CD4-positive, CD25-positive, alpha-beta regulatory T cell (primary cell): Measurements from ENCODE around the gene PRKCG. TPM values are rescaled to one million over a fixed set of nuclear protein-coding genes. Genes with fewer than 3 reads are reported as not detected.
"Not testable (repeated sequence)": the region's sequence is repeated elsewhere in the genome, so short reads cannot be mapped to it uniquely, and the experiment has no call there.

Experiments used
- ATAC-seq, 2 donors: fragments of 150-1000 bp; cut with Tn5 transposase; one replicate each; pipeline ENCODE4 v1.10.0; 2021; ENCODE audit warnings: low read depth in 2 of 2, moderate number of reproducible peaks in 2 of 2, moderate library complexity in 1 of 2
- DNase-seq, 3 donors: peaks; one replicate each; pipeline versions ENCODE4 v3.0.0 to v3.0.0-alpha.2; 2012 to 2022; ENCODE audit warnings: mixed read lengths in 1 of 3
- H3K27ac ChIP-seq: one replicate; pipeline ENCODE4 v1.7.0; 2013; ENCODE audit warnings: mild to moderate bottlenecking, low read length; ENCODE audit not compliant: insufficient read depth, poor library complexity, severe bottlenecking
- H3K27me3 ChIP-seq: one replicate; pipeline ENCODE4 v1.7.0; 2013; ENCODE audit warnings: low read length; ENCODE audit not compliant: control insufficient read depth, insufficient read depth
- H3K36me3 ChIP-seq: one replicate; pipeline ENCODE4 v1.7.0; 2013; ENCODE audit warnings: mild to moderate bottlenecking, low read length, moderate library complexity; ENCODE audit not compliant: control insufficient read depth, insufficient read depth
- H3K4me1 ChIP-seq: 2 replicates; pipeline ENCODE4 v1.7.0; 2013; ENCODE audit warnings: mild to moderate bottlenecking, low read length; ENCODE audit not compliant: insufficient read depth, control insufficient read depth, poor library complexity, severe bottlenecking
- H3K4me3 ChIP-seq: one replicate; pipeline ENCODE4 v1.7.0; 2013; ENCODE audit warnings: low read depth, mild to moderate bottlenecking, low read length, moderate library complexity
- H3K9me3 ChIP-seq, 2 experiments: 1 replicate in 1 of 2; 2 replicates in 1 of 2; pipeline ENCODE4 v1.7.0; 2013; ENCODE audit warnings: low read length in 2 of 2, mild to moderate bottlenecking in 1 of 2, moderate library complexity in 1 of 2; ENCODE audit not compliant: control insufficient read depth in 2 of 2
- H3K27ac Mint-ChIP-seq, 3 donors: one replicate each; pipeline ENCODE4 v1.8.0; 2020 to 2022; ENCODE audit warnings: mild to moderate bottlenecking in 3 of 3, mixed read lengths in 3 of 3, moderate library complexity in 2 of 3
- H3K27me3 Mint-ChIP-seq: one replicate; pipeline ENCODE4 v1.8.0; 2022; ENCODE audit warnings: mild to moderate bottlenecking, mixed read lengths
- H3K36me3 Mint-ChIP-seq: one replicate; pipeline ENCODE4 v1.8.0; 2020; ENCODE audit warnings: mixed read lengths
- H3K4me1 Mint-ChIP-seq, 4 donors: one replicate each; pipeline ENCODE4 v1.8.0; 2020 to 2022; ENCODE audit warnings: mixed read lengths in 4 of 4, mild to moderate bottlenecking in 1 of 4
- H3K4me3 Mint-ChIP-seq, 4 donors: one replicate each; pipeline ENCODE4 v1.8.0; 2020 to 2022; ENCODE audit warnings: mild to moderate bottlenecking in 4 of 4, mixed read lengths in 4 of 4, moderate library complexity in 3 of 4
- H3K9me3 Mint-ChIP-seq, 7 donors: one replicate each; pipeline ENCODE4 v1.8.0; 2020 to 2022; ENCODE audit warnings: mixed read lengths in 7 of 7, mild to moderate bottlenecking in 3 of 7, moderate library complexity in 2 of 7
- polyA plus RNA-seq, 4 donors: library from polyadenylated mRNA; unstranded; fragments of 300-500 nt; fragmentation: Illumina TruSeq; gene quantifications; one replicate each; pipeline ENCODE4 v1.2.3, GENCODE V29; 2021
- total RNA-seq: library from RNA; stranded (reverse); gene quantifications from one replicate; pipeline ENCODE4 v1.2.3, GENCODE V29; 2022

PRKCG gene
- not detected for total RNA-seq
- not detected for polyA plus RNA-seq

GRCh38 chr19:53881482-53882390 is at the start of gene PRKCG:
PRKCG (plus strand) TSS chr19:53882197; CDS start chr19:53882495, 298 bp downstream.
- no peak within 1 kb of the TSS for H3K27ac ChIP-seq
- H3K9me3 ChIP-seq: no peaks in the 10 kb centered on the region
- peak within 1 kb of the TSS; percentile 43 for H3K4me3 ChIP-seq
- H3K36me3 ChIP-seq: no peaks in the 10 kb centered on the region
- Mint-ChIP-seq H3K4me1 (peaks cover 13 to 37% (median 17%) of the 10 kb centered on the region in 4 donors), H3K36me3 (peaks cover 8% of the 10 kb centered on the region), H3K9me3 (peaks cover 0 to 2% (median 0%) of the 10 kb centered on the region in 7 donors), H3K4me3 (peak within 1 kb of the TSS in 2 of 4 donors; percentile 52 to 77), H3K27ac (no peak within 1 kb of the TSS), H3K27me3 (peaks cover 45% of the 10 kb centered on the region)
- ATAC-seq (peak; percentile 36 to 52), DNase-seq (peak; percentile 46 to 69 (median 62))
- H3K4me1 ChIP-seq: peaks cover 46% of the 10 kb centered on the region
- peaks cover 31% of the 10 kb centered on the region for H3K27me3 ChIP-seq

GRCh38 chr19:53832861-53833260 is 49.1 kb upstream of the PRKCG start:
- H3K9me3 ChIP-seq, H3K27ac ChIP-seq, H3K4me3 ChIP-seq, H3K27ac Mint-ChIP-seq, DNase-seq, H3K9me3 Mint-ChIP-seq, H3K4me1 ChIP-seq, H3K36me3 Mint-ChIP-seq, H3K27me3 ChIP-seq, H3K4me3 Mint-ChIP-seq, H3K4me1 Mint-ChIP-seq, H3K36me3 ChIP-seq, ATAC-seq: not testable (repeated sequence)
- peaks cover 11% of the 10 kb centered on the region for H3K27me3 Mint-ChIP-seq

- not testable (repeated sequence) for H3K27me3 Mint-ChIP-seq, H3K4me1 Mint-ChIP-seq, ATAC-seq, H3K36me3 Mint-ChIP-seq, H3K27ac ChIP-seq, H3K9me3 ChIP-seq, H3K27ac Mint-ChIP-seq, H3K27me3 ChIP-seq, H3K4me1 ChIP-seq, H3K4me3 ChIP-seq, H3K36me3 ChIP-seq, H3K9me3 Mint-ChIP-seq, H3K4me3 Mint-ChIP-seq, DNase-seq
Observed at GRCh38 chr19:53838446-53838845, 43.6 kb upstream of the PRKCG start.

- H3K4me1 Mint-ChIP-seq, ATAC-seq, H3K36me3 Mint-ChIP-seq, H3K36me3 ChIP-seq, DNase-seq, H3K27ac ChIP-seq, H3K27me3 ChIP-seq, H3K27ac Mint-ChIP-seq, H3K9me3 Mint-ChIP-seq, H3K4me3 ChIP-seq, H3K4me1 ChIP-seq, H3K9me3 ChIP-seq, H3K4me3 Mint-ChIP-seq, H3K27me3 Mint-ChIP-seq: not testable (repeated sequence)
Observed at GRCh38 chr19:53840241-53840640, 41.8 kb upstream of the PRKCG start.

GRCh38 chr19:53840914-53841313 is 41.1 kb upstream of the PRKCG start:
- not testable (repeated sequence) for H3K27me3 ChIP-seq, H3K27ac Mint-ChIP-seq, H3K4me3 Mint-ChIP-seq, ATAC-seq, H3K27me3 Mint-ChIP-seq, H3K4me1 ChIP-seq, H3K9me3 ChIP-seq, H3K36me3 Mint-ChIP-seq, H3K4me1 Mint-ChIP-seq, H3K9me3 Mint-ChIP-seq, DNase-seq, H3K27ac ChIP-seq, H3K4me3 ChIP-seq, H3K36me3 ChIP-seq

- Histone ChIP-seq H3K9me3 (no peaks in the 10 kb centered on the region), H3K27ac (no peak overlapping the region), H3K27me3 (no peaks in the 10 kb centered on the region), H3K4me3 (no peak overlapping the region), H3K4me1 (peaks cover 7% of the 10 kb centered on the region), H3K36me3 (no peaks in the 10 kb centered on the region)
- H3K4me1 Mint-ChIP-seq: peaks cover 0 to 8% (median 4%) of the 10 kb centered on the region in 4 donors
- no peak for ATAC-seq
- H3K27me3 Mint-ChIP-seq: peaks cover 8% of the 10 kb centered on the region
- no peak for DNase-seq
- no peak overlapping the region for H3K4me3 Mint-ChIP-seq
- no peaks in the 10 kb centered on the region for H3K36me3 Mint-ChIP-seq
- H3K9me3 Mint-ChIP-seq: peaks cover 0 to 2% (median 0%) of the 10 kb centered on the region in 7 donors
- no peak overlapping the region for H3K27ac Mint-ChIP-seq
Observed at GRCh38 chr19:53844849-53845246, 37.1 kb upstream of the PRKCG start.

- Mint-ChIP-seq H3K4me3 (no peak overlapping the region), H3K27me3 (peaks cover 12% of the 10 kb centered on the region), H3K4me1 (peaks cover 0 to 6% (median under 1%) of the 10 kb centered on the region in 4 donors), H3K36me3 (no peaks in the 10 kb centered on the region), H3K9me3 (peaks cover 0 to 2% (median 0%) of the 10 kb centered on the region in 7 donors), H3K27ac (no peak overlapping the region)
- Histone ChIP-seq H3K4me1 (peaks cover 7% of the 10 kb centered on the region), H3K36me3 (no peaks in the 10 kb centered on the region), H3K4me3 (no peak overlapping the region), H3K9me3 (no peaks in the 10 kb centered on the region), H3K27me3 (no peaks in the 10 kb centered on the region), H3K27ac (no peak overlapping the region)
- no peak for DNase-seq
- ATAC-seq: no peak
Observed at GRCh38 chr19:53847555-53847954, 34.4 kb upstream of the PRKCG start.

GRCh38 chr19:53849237-53849676 is 32.7 kb upstream of the PRKCG start:
- no peaks in the 10 kb centered on the region for H3K9me3 ChIP-seq
- no peak overlapping the region for H3K27ac ChIP-seq
- Mint-ChIP-seq H3K27me3 (peaks cover 12% of the 10 kb centered on the region), H3K4me1 (peaks cover 2 to 9% (median 6%) of the 10 kb centered on the region in 4 donors), H3K36me3 (no peaks in the 10 kb centered on the region), H3K9me3 (peaks cover 0 to 2% (median 0%) of the 10 kb centered on the region in 7 donors), H3K4me3 (no peak overlapping the region), H3K27ac (no peak overlapping the region)
- H3K4me3 ChIP-seq: no peak overlapping the region
- ATAC-seq (no peak), DNase-seq (no peak)
- peaks cover 17% of the 10 kb centered on the region for H3K4me1 ChIP-seq
- H3K36me3 ChIP-seq: no peaks in the 10 kb centered on the region
- no peaks in the 10 kb centered on the region for H3K27me3 ChIP-seq
